ENCODE results near the gene RXFP2.

Gene RXFP2

DNA sequence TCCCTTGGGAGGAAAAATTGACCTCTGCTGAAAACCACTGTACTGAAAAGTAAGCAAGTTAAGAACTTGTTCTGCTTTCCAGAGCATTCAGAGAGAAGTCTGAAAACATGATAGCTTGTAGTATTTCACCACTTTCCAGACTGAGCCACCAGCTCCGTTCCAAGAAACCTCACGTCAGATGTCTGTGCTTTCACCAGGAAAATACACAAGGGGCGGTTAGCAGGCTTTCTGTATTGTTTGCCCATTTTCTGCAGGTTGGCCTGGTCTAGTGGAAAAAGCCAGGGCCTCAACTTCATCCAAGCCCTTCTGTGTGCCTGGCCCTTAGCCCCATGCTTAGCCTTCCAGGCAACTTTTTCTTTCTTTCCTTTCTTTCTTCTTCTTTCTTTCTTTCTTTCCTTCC lies 36.4 kb downstream of the RXFP2 start:
- Histone ChIP-seq H3K4ac (ENCODE audit: low read depth, low read length) (no peak overlapping the region), H3K18ac (ENCODE audit: low read length) (no peak overlapping the region), H3K56ac (ENCODE audit: low read length) (no peak overlapping the region), H3K4me1 (ENCODE audit: control insufficient read depth, low read depth, low read length) (no peaks in the 10 kb centered on the region), H4K8ac (ENCODE audit: low read depth, low read length) (no peak overlapping the region), H3K79me1 (ENCODE audit: low read length) (no peaks in the 10 kb centered on the region), H3K27me3 (ENCODE audit: insufficient read depth, low read length, poor library complexity) (no peaks in the 10 kb centered on the region), H3K79me2 (ENCODE audit: control insufficient read depth, insufficient read depth, low read length) (no peaks in the 10 kb centered on the region), H2AK5ac (ENCODE audit: low read length) (no peak overlapping the region), H2BK5ac (ENCODE audit: low read length) (no peak overlapping the region), H3K27ac (ENCODE audit: low read depth, low read length) (no peak overlapping the region), H3K23ac (ENCODE audit: low read length) (no peak overlapping the region), H3K4me3 (ENCODE audit: low read length) (no peak overlapping the region), H3K4me2 (ENCODE audit: low read length) (no peak overlapping the region), H3K9ac (ENCODE audit: low read length) (no peak overlapping the region), H2BK15ac (replicated peaks; ENCODE audit: low read depth) (no peak overlapping the region), H4K5ac (ENCODE audit: low read length) (no peak overlapping the region), H2BK120ac (ENCODE audit: low read depth, low read length) (no peak overlapping the region), H3K36me3 (ENCODE audit: control insufficient read depth, insufficient read depth, low read length) (no peaks in the 10 kb centered on the region)
- WGBS (ENCODE audit: extremely low coverage, insufficient coverage, low lambda C conversion rate) = no CpG with 5 or more reads among the region's 3 CpGs
- no peak for DNase-seq

DNA sequence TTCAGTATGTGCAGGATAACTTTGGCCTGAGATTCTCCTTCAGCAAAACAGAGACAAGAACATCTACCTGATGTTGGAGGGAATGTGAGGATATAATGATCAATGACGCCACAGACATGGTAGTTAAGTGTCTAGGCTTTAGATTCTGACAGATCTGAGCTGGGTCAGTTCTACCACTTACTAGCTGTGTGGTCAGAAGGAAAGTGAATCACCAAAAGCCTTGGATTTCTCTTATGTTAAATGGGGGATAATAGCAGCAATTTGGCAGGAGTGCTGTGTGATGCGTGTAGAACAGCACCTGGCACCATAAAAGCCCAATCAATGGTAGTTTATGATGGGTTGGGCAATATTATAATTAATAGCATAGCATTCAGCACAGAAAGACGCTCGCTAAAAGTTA lies 41.7 kb downstream of the RXFP2 start:
- Histone ChIP-seq H3K36me3 (ENCODE audit: control insufficient read depth, insufficient read depth, low read length) (no peaks in the 10 kb centered on the region), H3K18ac (ENCODE audit: low read length) (no peak overlapping the region), H2BK15ac (replicated peaks; ENCODE audit: low read depth) (no peak overlapping the region), H3K4ac (ENCODE audit: low read depth, low read length) (no peak overlapping the region), H3K27me3 (ENCODE audit: insufficient read depth, low read length, poor library complexity) (no peaks in the 10 kb centered on the region), H3K23ac (ENCODE audit: low read length) (no peak overlapping the region), H2BK120ac (ENCODE audit: low read depth, low read length) (no peak overlapping the region), H3K4me1 (ENCODE audit: control insufficient read depth, low read depth, low read length) (no peaks in the 10 kb centered on the region), H2AK5ac (ENCODE audit: low read length) (no peak overlapping the region), H3K9ac (ENCODE audit: low read length) (no peak overlapping the region), H3K56ac (ENCODE audit: low read length) (no peak overlapping the region), H3K4me3 (ENCODE audit: low read length) (no peak overlapping the region), H4K5ac (ENCODE audit: low read length) (no peak overlapping the region), H3K4me2 (ENCODE audit: low read length) (no peak overlapping the region), H3K27ac (ENCODE audit: low read depth, low read length) (no peak overlapping the region), H3K79me1 (ENCODE audit: low read length) (no peaks in the 10 kb centered on the region), H3K79me2 (ENCODE audit: control insufficient read depth, insufficient read depth, low read length) (no peaks in the 10 kb centered on the region), H4K8ac (ENCODE audit: low read depth, low read length) (no peak overlapping the region), H2BK5ac (ENCODE audit: low read length) (no peak overlapping the region)
- no peak for DNase-seq
- no CpG with 5 or more reads among the region's 4 CpGs for WGBS (ENCODE audit: extremely low coverage, insufficient coverage, low lambda C conversion rate)

DNA sequence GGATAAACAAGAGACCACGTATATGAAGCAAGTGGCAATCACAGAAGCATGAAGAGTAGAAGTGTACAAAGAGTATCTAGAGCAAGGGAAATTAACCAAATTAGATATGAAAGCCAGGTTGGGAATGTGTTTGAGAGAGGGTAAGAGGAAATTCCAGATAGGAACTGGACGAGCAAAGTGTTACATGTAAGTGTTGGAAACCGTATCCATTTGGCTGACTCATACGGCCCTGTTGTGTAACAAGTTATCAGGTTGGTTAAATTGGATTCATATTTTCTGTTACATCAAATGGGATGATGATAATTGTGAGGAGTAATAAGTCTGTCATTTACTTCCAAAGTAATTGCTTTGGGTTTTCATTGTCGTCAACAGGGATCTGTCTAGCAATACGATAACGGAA lies 46.7 kb downstream of the RXFP2 start:
- H3K23ac ChIP-seq (ENCODE audit: low read length) = no peak overlapping the region
- H3K4me1 ChIP-seq (ENCODE audit: control insufficient read depth, low read depth, low read length) = no peaks in the 10 kb centered on the region
- H2BK5ac ChIP-seq (ENCODE audit: low read length) = no peak overlapping the region
- no peaks in the 10 kb centered on the region for H3K79me2 ChIP-seq (ENCODE audit: control insufficient read depth, insufficient read depth, low read length)
- H4K8ac ChIP-seq (ENCODE audit: low read depth, low read length) = no peak overlapping the region
- H3K79me1 ChIP-seq (ENCODE audit: low read length) = no peaks in the 10 kb centered on the region
- H3K18ac ChIP-seq (ENCODE audit: low read length) = no peak overlapping the region
- H3K36me3 ChIP-seq (ENCODE audit: control insufficient read depth, insufficient read depth, low read length) = no peaks in the 10 kb centered on the region
- no peak overlapping the region for H3K27ac ChIP-seq (ENCODE audit: low read depth, low read length)
- H2BK120ac ChIP-seq (ENCODE audit: low read depth, low read length) = no peak overlapping the region
- no peak overlapping the region for H3K9ac ChIP-seq (ENCODE audit: low read length)
- H3K4me2 ChIP-seq (ENCODE audit: low read length) = no peak overlapping the region
- no peak overlapping the region for H3K4ac ChIP-seq (ENCODE audit: low read depth, low read length)
- WGBS (ENCODE audit: extremely low coverage, insufficient coverage, low lambda C conversion rate) = no CpG with 5 or more reads among the region's 7 CpGs
- H4K5ac ChIP-seq (ENCODE audit: low read length) = no peak overlapping the region
- H2AK5ac ChIP-seq (ENCODE audit: low read length) = no peak overlapping the region
- DNase-seq = no peak
- no peaks in the 10 kb centered on the region for H3K27me3 ChIP-seq (ENCODE audit: insufficient read depth, low read length, poor library complexity)
- no peak overlapping the region for H3K56ac ChIP-seq (ENCODE audit: low read length)
- no peak overlapping the region for H2BK15ac ChIP-seq (replicated peaks; ENCODE audit: low read depth)
- no peak overlapping the region for H3K4me3 ChIP-seq (ENCODE audit: low read length)

DNA sequence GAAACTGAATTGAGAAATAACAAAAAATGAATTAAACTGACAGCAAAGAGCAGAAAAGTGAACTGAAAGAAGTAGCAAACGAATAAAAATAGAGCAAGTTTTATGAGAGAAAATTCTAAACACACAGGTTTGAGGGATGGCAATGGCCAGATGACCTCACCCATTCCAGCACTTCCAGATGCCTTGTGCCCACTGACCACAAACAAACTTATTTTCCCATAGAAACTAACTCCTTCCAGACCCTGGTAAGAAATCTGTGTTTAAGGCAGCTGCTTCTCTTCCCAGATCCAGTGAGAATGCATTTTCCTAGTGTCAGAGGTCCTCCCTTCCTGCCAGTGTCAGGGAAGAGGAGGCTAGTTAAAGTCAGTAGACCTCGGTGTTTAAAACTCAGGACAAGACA lies 51.7 kb downstream of the RXFP2 start:
- no CpG with 5 or more reads among the region's 2 CpGs for WGBS (ENCODE audit: extremely low coverage, insufficient coverage, low lambda C conversion rate)
- H3K27me3 ChIP-seq (ENCODE audit: insufficient read depth, low read length, poor library complexity) = no peaks in the 10 kb centered on the region

DNA sequence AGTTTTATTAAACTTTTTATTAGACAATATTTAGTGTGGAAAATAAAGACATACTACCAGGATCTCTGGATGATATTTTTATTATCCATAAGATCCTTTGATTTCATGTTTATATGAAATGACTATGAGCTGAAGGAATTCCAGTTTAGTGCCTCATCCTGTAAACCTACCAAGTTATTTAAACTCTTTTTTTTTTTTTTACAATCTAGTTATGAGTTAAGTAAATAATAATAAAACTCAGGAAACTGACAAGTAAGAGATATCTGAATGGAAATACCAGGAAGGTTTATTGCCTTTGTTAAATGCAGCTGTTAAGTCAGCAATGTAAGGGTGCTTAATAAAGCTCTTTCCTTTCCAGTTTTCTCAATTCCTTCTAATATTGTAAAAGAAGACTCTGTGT lies 53.9 kb downstream of the RXFP2 start:
- no peak overlapping the region for H3K4me3 ChIP-seq (ENCODE audit: low read length)

More for the DNA sequence above, 51.7 kb downstream of the RXFP2 start:
- Histone ChIP-seq H3K79me1 (ENCODE audit: low read length) (no peaks in the 10 kb centered on the region), H3K27ac (ENCODE audit: low read depth, low read length) (no peak overlapping the region), H3K4me3 (ENCODE audit: low read length) (no peak overlapping the region), H2BK5ac (ENCODE audit: low read length) (no peak overlapping the region), H2BK120ac (ENCODE audit: low read depth, low read length) (no peak overlapping the region), H3K79me2 (ENCODE audit: control insufficient read depth, insufficient read depth, low read length) (no peaks in the 10 kb centered on the region), H4K8ac (ENCODE audit: low read depth, low read length) (no peak overlapping the region), H2AK5ac (ENCODE audit: low read length) (no peak overlapping the region), H3K23ac (ENCODE audit: low read length) (no peak overlapping the region), H3K4ac (ENCODE audit: low read depth, low read length) (no peak overlapping the region), H3K4me2 (ENCODE audit: low read length) (no peak overlapping the region), H3K9ac (ENCODE audit: low read length) (no peak overlapping the region), H3K18ac (ENCODE audit: low read length) (no peak overlapping the region), H2BK15ac (replicated peaks; ENCODE audit: low read depth) (no peak overlapping the region), H3K56ac (ENCODE audit: low read length) (no peak overlapping the region), H3K4me1 (ENCODE audit: control insufficient read depth, low read depth, low read length) (no peaks in the 10 kb centered on the region), H3K36me3 (ENCODE audit: control insufficient read depth, insufficient read depth, low read length) (no peaks in the 10 kb centered on the region), H4K5ac (ENCODE audit: low read length) (no peak overlapping the region)
- DNase-seq = no peak

DNA sequence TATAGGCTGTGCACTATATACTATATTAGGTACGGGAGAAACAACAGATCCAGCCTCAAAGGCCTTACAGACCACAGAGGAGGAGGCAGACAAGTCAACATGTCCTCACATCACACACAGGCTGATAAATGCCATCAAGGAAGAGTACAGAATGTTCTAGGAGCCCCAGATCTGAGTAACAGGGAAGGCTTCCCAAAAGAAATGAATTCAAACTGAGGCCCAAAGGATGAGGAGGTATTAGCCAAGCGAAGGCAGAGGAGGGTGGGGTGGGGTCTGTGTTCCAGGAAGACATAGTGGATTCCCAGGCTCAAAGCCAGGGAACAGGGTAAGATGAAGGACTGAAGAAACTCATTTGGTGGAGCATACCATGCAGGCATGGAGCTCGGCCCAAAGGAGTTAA lies 55.1 kb downstream of the RXFP2 start:
- Histone ChIP-seq H3K4me1 (ENCODE audit: control insufficient read depth, low read depth, low read length) (no peaks in the 10 kb centered on the region), H3K36me3 (ENCODE audit: control insufficient read depth, insufficient read depth, low read length) (no peaks in the 10 kb centered on the region), H3K27me3 (ENCODE audit: insufficient read depth, low read length, poor library complexity) (no peaks in the 10 kb centered on the region), H3K79me2 (ENCODE audit: control insufficient read depth, insufficient read depth, low read length) (no peaks in the 10 kb centered on the region), H3K9ac (ENCODE audit: low read length) (no peak overlapping the region), H3K18ac (ENCODE audit: low read length) (no peak overlapping the region), H4K8ac (ENCODE audit: low read depth, low read length) (no peak overlapping the region), H4K5ac (ENCODE audit: low read length) (no peak overlapping the region), H2BK5ac (ENCODE audit: low read length) (no peak overlapping the region), H3K27ac (ENCODE audit: low read depth, low read length) (no peak overlapping the region), H3K4ac (ENCODE audit: low read depth, low read length) (no peak overlapping the region), H3K56ac (ENCODE audit: low read length) (peak overlapping the region; percentile 15), H3K23ac (ENCODE audit: low read length) (no peak overlapping the region), H2BK15ac (replicated peaks; ENCODE audit: low read depth) (no peak overlapping the region), H3K4me3 (ENCODE audit: low read length) (no peak overlapping the region), H2BK120ac (ENCODE audit: low read depth, low read length) (no peak overlapping the region), H2AK5ac (ENCODE audit: low read length) (no peak overlapping the region), H3K79me1 (ENCODE audit: low read length) (no peaks in the 10 kb centered on the region), H3K4me2 (ENCODE audit: low read length) (no peak overlapping the region)
- no CpG with 5 or more reads among the region's 3 CpGs for WGBS (ENCODE audit: extremely low coverage, insufficient coverage, low lambda C conversion rate)
- DNase-seq = no peak

More for the DNA sequence above, 53.9 kb downstream of the RXFP2 start:
- H3K18ac ChIP-seq (ENCODE audit: low read length) = no peak overlapping the region
- no peak overlapping the region for H3K4ac ChIP-seq (ENCODE audit: low read depth, low read length)
- no peak overlapping the region for H3K4me2 ChIP-seq (ENCODE audit: low read length)
- H2AK5ac ChIP-seq (ENCODE audit: low read length) = no peak overlapping the region
- no peak for DNase-seq
- H3K27me3 ChIP-seq (ENCODE audit: insufficient read depth, low read length, poor library complexity) = no peaks in the 10 kb centered on the region
- no peak overlapping the region for H2BK15ac ChIP-seq (replicated peaks; ENCODE audit: low read depth)
- H2BK5ac ChIP-seq (ENCODE audit: low read length) = no peak overlapping the region
- H3K36me3 ChIP-seq (ENCODE audit: control insufficient read depth, insufficient read depth, low read length) = no peaks in the 10 kb centered on the region
- no peak overlapping the region for H3K9ac ChIP-seq (ENCODE audit: low read length)
- no peak overlapping the region for H3K27ac ChIP-seq (ENCODE audit: low read depth, low read length)
- no peaks in the 10 kb centered on the region for H3K4me1 ChIP-seq (ENCODE audit: control insufficient read depth, low read depth, low read length)
- no peaks in the 10 kb centered on the region for H3K79me2 ChIP-seq (ENCODE audit: control insufficient read depth, insufficient read depth, low read length)
- no peak overlapping the region for H3K56ac ChIP-seq (ENCODE audit: low read length)
- H3K23ac ChIP-seq (ENCODE audit: low read length) = no peak overlapping the region
- no peak overlapping the region for H4K5ac ChIP-seq (ENCODE audit: low read length)
- H4K8ac ChIP-seq (ENCODE audit: low read depth, low read length) = no peak overlapping the region
- H2BK120ac ChIP-seq (ENCODE audit: low read depth, low read length) = no peak overlapping the region
- H3K79me1 ChIP-seq (ENCODE audit: low read length) = no peaks in the 10 kb centered on the region
